ENCODE measurements around the gene CST9. TPM values are rescaled to one million over a fixed set of nuclear protein-coding genes. Genes with fewer than 3 reads are reported as not detected.

The CST9 gene
- total RNA-seq, 1 donor from 2014 or later = not detected

DNA sequence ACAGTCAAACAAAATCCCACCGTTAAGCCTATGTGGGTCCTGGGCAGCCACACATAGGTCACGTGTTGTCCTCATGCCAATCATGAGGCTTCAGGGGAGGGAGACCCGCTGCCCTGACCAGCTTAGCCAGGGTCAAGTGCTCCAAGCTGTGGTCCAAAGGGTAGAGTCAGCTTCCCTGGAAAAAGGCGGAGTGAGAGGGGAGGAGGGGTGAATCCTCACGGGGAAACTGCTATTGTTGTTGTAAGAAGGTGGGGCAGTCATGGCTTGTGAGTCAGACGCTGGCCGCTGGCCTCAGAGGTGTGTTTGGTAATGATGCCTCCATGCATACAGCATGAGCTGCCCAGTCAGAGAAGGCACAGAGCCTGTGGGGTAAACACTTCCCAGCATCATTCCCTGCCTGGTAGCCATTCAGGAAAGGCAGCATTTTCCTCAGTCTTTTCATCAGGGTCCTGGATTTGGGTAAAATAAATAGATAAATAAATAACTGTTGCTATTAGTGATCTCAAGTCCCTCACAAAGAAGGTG, 23.4 kb upstream of the CST9 start:
- H3K27me3 Mint-ChIP-seq = no peaks in the 10 kb centered on the region
- H3K36me3 Mint-ChIP-seq = peaks cover 4% of the 10 kb centered on the region
- no peak for DNase-seq (ENCODE audit: extremely low spot score, unreplicated experiment)
- TF ChIP-seq, protein P1, sequence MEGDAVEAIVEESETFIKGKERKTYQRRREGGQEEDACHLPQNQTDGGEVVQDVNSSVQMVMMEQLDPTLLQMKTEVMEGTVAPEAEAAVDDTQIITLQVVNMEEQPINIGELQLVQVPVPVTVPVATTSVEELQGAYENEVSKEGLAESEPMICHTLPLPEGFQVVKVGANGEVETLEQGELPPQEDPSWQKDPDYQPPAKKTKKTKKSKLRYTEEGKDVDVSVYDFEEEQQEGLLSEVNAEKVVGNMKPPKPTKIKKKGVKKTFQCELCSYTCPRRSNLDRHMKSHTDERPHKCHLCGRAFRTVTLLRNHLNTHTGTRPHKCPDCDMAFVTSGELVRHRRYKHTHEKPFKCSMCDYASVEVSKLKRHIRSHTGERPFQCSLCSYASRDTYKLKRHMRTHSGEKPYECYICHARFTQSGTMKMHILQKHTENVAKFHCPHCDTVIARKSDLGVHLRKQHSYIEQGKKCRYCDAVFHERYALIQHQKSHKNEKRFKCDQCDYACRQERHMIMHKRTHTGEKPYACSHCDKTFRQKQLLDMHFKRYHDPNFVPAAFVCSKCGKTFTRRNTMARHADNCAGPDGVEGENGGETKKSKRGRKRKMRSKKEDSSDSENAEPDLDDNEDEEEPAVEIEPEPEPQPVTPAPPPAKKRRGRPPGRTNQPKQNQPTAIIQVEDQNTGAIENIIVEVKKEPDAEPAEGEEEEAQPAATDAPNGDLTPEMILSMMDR (conservative IDR thresholded peaks at IDR 0.05) = no peak
- peaks cover 8% of the 10 kb centered on the region for H3K4me1 Mint-ChIP-seq (ENCODE audit: unreplicated experiment)
- no peak overlapping the region for H3K4me3 Mint-ChIP-seq
- H3K27ac Mint-ChIP-seq = peak overlapping the region; percentile 39
- peaks cover 4% of the 10 kb centered on the region for H3K9me3 Mint-ChIP-seq

DNA sequence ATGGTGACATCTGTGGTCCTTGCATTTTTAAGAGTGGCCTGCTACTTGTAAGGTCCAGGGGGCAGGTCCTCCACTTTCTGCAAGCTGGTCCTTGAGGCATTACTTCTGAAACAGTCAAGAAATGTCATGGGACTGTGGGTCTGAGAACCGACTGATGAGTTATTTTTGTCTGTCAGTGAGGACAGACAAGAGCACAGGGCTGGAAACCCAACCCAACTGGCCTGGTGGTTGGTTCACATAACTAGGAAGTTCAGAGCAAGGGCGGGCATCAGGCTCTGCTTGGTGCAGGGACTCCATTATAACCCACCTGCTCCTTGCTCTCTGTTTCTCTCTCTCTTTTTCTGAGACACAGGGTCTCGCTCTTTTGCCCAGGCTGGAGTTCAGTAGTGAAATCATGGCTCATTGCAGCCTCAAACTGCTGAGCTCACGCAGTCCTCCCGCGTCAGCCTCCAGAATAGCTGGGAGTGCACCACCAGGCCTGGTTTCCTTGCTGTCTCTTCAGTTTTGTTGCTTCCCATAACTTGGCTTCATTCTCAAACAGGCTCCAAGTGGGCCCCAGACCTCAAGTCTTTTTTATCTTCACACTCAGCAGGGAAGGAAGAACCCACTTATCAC, 22.8 kb upstream of the CST9 start:
- Mint-ChIP-seq H3K27ac (peak overlapping the region; percentile 39), H3K27me3 (no peaks in the 10 kb centered on the region), H3K36me3 (peaks cover 4% of the 10 kb centered on the region), H3K4me3 (no peak overlapping the region), H3K9me3 (peaks cover 4% of the 10 kb centered on the region), H3K4me1 (ENCODE audit: unreplicated experiment) (peaks cover 8% of the 10 kb centered on the region)
- DNase-seq (ENCODE audit: extremely low spot score, unreplicated experiment) = no peak
- TF ChIP-seq, protein P1 (conservative IDR thresholded peaks at IDR 0.05) = no peak

DNA sequence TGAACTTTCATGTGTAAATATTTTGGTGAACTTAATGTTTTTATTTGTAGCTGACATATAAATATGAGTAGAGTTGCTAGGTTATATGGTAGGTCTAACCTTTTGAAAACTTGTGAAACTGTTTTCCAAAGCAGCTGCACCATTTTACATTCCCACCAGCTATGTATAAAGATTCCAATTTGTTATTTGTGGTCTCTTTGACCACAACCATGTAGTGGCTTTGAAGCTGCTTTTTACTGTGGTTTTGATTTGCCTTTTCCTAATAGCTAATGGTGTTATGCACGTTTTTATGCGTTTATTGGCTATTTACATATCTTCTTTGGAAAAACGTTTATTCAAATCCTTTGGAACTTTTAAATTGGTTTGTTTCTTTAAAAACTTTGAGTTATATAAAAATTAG, 21.8 kb upstream of the CST9 start:
- DNase-seq (ENCODE audit: extremely low spot score, unreplicated experiment) = no peak
- H3K36me3 Mint-ChIP-seq = peaks cover 4% of the 10 kb centered on the region
- H3K4me3 Mint-ChIP-seq = no peak overlapping the region
- no peaks in the 10 kb centered on the region for H3K27me3 Mint-ChIP-seq
- TF ChIP-seq, protein P1 (conservative IDR thresholded peaks at IDR 0.05) = no peak
- H3K4me1 Mint-ChIP-seq (ENCODE audit: unreplicated experiment) = peaks cover 8% of the 10 kb centered on the region
- H3K27ac Mint-ChIP-seq = no peak overlapping the region
- peaks cover 4% of the 10 kb centered on the region for H3K9me3 Mint-ChIP-seq

DNA sequence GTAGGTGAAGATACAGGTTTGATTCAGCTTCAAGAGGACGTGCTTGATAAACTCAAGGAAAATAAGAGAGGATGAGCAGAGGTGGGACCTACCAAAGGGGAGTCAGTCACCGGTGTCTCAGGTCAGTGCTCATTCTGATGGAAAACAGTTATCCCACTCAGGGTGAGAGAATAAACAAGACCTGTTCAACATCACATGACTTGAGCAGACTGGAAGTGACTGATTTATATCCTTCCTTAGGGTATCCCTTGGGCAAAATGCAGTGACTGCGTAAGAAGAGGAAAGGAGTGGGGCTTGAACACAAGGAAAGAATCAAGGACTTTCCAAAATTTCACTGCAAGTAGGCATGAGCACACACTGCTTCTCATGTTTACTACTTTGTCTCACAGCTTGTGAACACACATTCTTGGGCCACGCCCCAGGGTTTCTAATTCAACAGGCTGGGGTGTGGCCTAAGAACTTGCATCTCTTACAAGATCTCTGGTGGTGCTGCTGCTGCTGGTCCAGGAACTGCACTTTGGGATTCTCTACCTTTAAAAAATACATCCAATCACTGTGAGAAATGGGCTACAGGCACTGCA, 20.4 kb upstream of the CST9 start:
- no peak for DNase-seq (ENCODE audit: extremely low spot score, unreplicated experiment)
- Mint-ChIP-seq H3K27ac (no peak overlapping the region), H3K4me1 (ENCODE audit: unreplicated experiment) (peaks cover 8% of the 10 kb centered on the region), H3K27me3 (no peaks in the 10 kb centered on the region), H3K4me3 (no peak overlapping the region), H3K36me3 (peaks cover 4% of the 10 kb centered on the region), H3K9me3 (peaks cover 4% of the 10 kb centered on the region)
- TF ChIP-seq, protein P1 (conservative IDR thresholded peaks at IDR 0.05) = no peak

DNA sequence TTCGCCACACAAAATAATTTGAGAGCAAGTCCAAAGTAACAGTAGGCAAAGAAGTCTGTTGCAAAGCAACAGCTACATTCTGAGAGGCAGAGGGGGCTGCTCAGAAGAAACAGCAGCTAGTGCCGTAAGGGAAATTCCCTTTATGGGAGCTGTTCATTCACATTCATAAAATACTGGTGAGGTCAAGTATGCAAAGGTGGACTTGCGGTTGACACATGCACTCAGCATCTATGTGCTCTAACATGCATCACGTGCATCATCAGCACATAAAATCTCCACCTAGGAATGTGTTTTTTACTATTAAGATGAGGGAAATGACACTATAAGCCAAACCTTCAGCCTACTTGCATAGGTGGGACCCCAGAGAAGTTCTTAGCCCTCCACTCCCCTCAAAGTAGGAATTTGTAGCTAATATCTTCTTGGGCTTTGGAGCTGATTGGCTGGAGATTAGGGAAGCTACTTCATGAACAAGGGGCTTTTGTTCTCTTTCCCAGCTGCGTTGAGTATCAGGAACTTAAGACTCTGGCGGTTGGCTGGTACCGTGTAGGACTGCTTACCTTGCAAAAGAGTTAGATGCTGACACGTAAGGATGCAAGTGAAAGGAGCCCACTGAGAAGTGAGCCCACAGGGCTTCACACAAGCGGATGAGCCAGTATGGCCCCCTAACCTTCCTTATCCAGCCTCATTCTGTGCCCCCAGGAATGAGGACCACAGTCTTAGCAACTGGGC, 19.7 kb upstream of the CST9 start:
- no peak for DNase-seq (ENCODE audit: extremely low spot score, unreplicated experiment)
- no peak overlapping the region for H3K27ac Mint-ChIP-seq
- H3K4me1 Mint-ChIP-seq (ENCODE audit: unreplicated experiment) = peaks cover 8% of the 10 kb centered on the region

More for the DNA sequence above, 19.7 kb upstream of the CST9 start:
- no peak overlapping the region for H3K4me3 Mint-ChIP-seq
- peaks cover 4% of the 10 kb centered on the region for H3K36me3 Mint-ChIP-seq
- no peaks in the 10 kb centered on the region for H3K27me3 Mint-ChIP-seq
- H3K9me3 Mint-ChIP-seq = peaks cover 4% of the 10 kb centered on the region
- TF ChIP-seq, protein P1 (conservative IDR thresholded peaks at IDR 0.05) = no peak
